BLaER1 (cell line): ENCODE data around the gene REN.

ENCODE experiments used
- H3K27ac ChIP-seq: shearing (Covaris generic); formaldehyde crosslinking; 2 replicates; pipeline ENCODE4 v1.8.1; 2022
- H3K27me3 ChIP-seq: shearing (Covaris generic); formaldehyde crosslinking; 2 replicates; pipeline ENCODE4 v1.8.1; 2022
- H3K36me3 ChIP-seq: shearing (Covaris generic); formaldehyde crosslinking; 2 replicates; pipeline ENCODE4 v1.8.1; 2022
- H3K4me1 ChIP-seq: shearing (Covaris generic); formaldehyde crosslinking; 2 replicates; pipeline ENCODE4 v1.8.1; 2022
- H3K4me2 ChIP-seq: shearing (Covaris generic); formaldehyde crosslinking; 2 replicates; pipeline ENCODE4 v1.8.1; 2022
- H3K4me3 ChIP-seq: shearing (Covaris generic); formaldehyde crosslinking; 2 replicates; pipeline ENCODE4 v1.8.1; 2022
- H3K9ac ChIP-seq: shearing (Covaris generic); formaldehyde crosslinking; 2 replicates; pipeline ENCODE4 v1.8.1; 2022
- H3K9me3 ChIP-seq: shearing (Covaris generic); formaldehyde crosslinking; 2 replicates; pipeline ENCODE4 v1.8.1; 2022
- H4K20me1 ChIP-seq: shearing (Covaris generic); formaldehyde crosslinking; 2 replicates; pipeline ENCODE4 v1.8.1; 2022
- Cebpa-rat ChIP-seq: shearing (Covaris generic); IDR thresholded peaks from 2 replicates; pipeline ENCODE4 v1.8.1; 2022

Gene REN

DNA sequence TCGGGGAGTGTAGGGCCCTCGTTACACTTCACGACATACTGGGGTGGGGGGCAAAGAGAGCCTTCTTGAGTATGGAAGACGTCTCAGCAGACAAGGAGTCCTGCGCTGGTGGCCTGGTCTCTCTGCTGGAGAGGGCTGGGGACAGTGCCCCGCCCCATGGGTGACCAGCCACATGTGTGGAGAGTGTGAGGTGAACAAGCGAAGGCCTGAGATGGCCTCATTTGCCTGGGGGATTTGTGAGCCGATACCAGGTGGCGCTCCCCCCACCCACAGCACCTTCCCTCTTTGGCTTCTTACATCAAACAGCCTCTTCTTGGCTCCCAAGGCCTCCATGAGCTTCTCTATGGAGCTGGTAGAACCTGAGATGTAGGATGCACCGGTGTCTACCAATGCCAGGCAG is 10.3 kb downstream of the REN start:
- TF ChIP-seq Cebpa-rat, result no peak
- Histone ChIP-seq H3K9ac (no peak overlapping the region), H3K9me3 (no peaks in the 10 kb centered on the region), H3K36me3 (no peaks in the 10 kb centered on the region), H3K27ac (no peak overlapping the region), H3K4me2 (no peak overlapping the region), H3K4me1 (peaks cover 14% of the 10 kb centered on the region), H4K20me1 (no peaks in the 10 kb centered on the region), H3K4me3 (no peak overlapping the region), H3K27me3 (no peaks in the 10 kb centered on the region)

- Histone ChIP-seq H4K20me1 (no peaks in the 10 kb centered on the region), H3K36me3 (no peaks in the 10 kb centered on the region), H3K9me3 (no peaks in the 10 kb centered on the region), H3K4me3 (no peak overlapping the region), H3K4me1 (peaks cover 19% of the 10 kb centered on the region), H3K9ac (no peak overlapping the region), H3K4me2 (no peak overlapping the region), H3K27ac (no peak overlapping the region), H3K27me3 (no peaks in the 10 kb centered on the region)
- no peak for TF ChIP-seq Cebpa-rat
These were observed 11.4 kb downstream of the REN start for GRCh38 chr1:204154568-204155255.

DNA sequence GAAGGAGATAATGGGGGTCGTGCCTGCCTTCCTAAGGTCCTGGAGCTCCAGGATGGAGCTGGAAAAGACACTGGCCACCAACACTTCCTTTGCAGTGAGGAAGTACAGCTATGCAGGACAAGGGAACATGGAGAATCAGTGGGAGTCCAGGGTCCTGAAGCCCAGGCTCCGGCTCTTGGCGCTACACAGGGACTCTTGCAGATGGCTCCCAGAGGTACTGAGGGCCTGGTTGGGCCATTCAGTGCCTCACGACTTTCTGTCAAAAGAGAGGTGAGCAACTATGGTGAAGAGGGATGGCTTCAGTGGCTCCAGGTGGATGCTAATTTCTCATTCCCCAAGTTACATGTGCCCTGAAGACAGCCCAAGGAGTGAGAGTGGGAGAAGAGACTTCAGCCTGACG is 12.5 kb downstream of the REN start:
- no peaks in the 10 kb centered on the region for H3K27me3 ChIP-seq
- no peak for TF ChIP-seq Cebpa-rat

GRCh38 chr1:204152310-204153044 is 13.7 kb downstream of the REN start:
- Histone ChIP-seq H3K9ac (peak overlapping the region; percentile 78), H3K9me3 (no peaks in the 10 kb centered on the region), H4K20me1 (no peaks in the 10 kb centered on the region), H3K27ac (peak overlapping the region; percentile 38; the same call in 1 of the 2 replicates), H3K4me2 (peak overlapping the region; percentile 93), H3K4me3 (peak overlapping the region; percentile 84), H3K4me1 (peaks cover 19% of the 10 kb centered on the region), H3K36me3 (no peaks in the 10 kb centered on the region), H3K27me3 (no peaks in the 10 kb centered on the region)
- TF ChIP-seq Cebpa-rat, result no peak

More for the DNA sequence above, 12.5 kb downstream of the REN start:
- no peak overlapping the region for H3K4me3 ChIP-seq
- H3K9ac ChIP-seq, result no peak overlapping the region
- no peaks in the 10 kb centered on the region for H3K36me3 ChIP-seq
- H3K4me1 ChIP-seq, result peaks cover 19% of the 10 kb centered on the region
- H4K20me1 ChIP-seq, result no peaks in the 10 kb centered on the region
- no peak overlapping the region for H3K27ac ChIP-seq
- no peak overlapping the region for H3K4me2 ChIP-seq
- H3K9me3 ChIP-seq, result no peaks in the 10 kb centered on the region

DNA sequence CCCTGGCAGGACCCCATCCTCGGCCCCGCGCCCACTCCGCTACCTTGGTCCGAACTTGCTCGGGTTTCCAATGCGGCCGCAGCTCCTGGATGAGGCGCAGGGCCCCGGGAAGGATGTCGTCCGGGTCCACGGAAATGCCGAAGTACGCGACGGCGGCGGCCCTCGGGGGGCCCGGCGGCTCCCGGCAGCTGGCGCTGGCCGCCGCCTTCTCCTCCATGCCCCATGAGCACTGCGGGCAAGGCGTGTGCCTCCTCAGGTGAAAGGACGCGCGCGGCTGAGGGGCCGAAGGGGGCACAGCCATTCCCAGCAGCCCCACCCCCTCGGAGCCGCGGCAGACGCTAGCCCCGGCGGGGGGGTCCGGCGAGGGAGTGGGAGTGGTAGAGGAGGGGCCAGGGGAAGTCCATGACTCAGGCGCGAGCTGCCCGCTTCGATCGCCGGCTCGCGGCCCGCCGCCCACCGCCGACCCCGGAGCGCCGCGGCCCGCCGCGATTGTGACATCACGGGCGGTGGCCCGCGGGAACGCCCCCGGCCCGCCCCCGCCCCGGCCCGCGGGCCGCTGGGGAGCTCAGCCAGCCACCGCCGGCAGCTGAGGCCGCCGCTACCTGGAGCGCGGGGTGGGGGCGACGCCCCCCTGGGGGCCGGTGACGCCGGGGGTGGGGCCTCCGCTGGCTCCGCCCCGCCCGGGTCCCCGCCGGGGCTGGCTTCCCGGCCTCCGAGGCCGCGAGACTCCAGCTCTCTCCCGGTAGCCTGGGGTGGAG is 14.4 kb downstream of the REN start, which contains the start of gene ETNK2:
TSS of gene ETNK2 (minus strand) at position 493 of the 758 bp plus-strand sequence. CDS start at position 301, 192 bp downstream.
- peak within 1 kb of the TSS; percentile 53; the same call in 1 of the 2 replicates for H3K27ac ChIP-seq

GRCh38 chr1:204150702-204151551 is 15.2 kb downstream of the REN start:
- Histone ChIP-seq H3K4me1 (peaks cover 19% of the 10 kb centered on the region), H3K4me2 (peak overlapping the region; percentile 93), H3K27me3 (no peaks in the 10 kb centered on the region), H3K9ac (peak overlapping the region; percentile 78), H4K20me1 (no peaks in the 10 kb centered on the region), H3K27ac (no peak overlapping the region), H3K36me3 (peaks cover 3% of the 10 kb centered on the region; the same call in 1 of the 2 replicates), H3K4me3 (peak overlapping the region; percentile 84), H3K9me3 (no peaks in the 10 kb centered on the region)
- no peak for TF ChIP-seq Cebpa-rat

More for the DNA sequence above, 14.4 kb downstream of the REN start, which contains the start of gene ETNK2:
- Histone ChIP-seq H3K4me2 (peak within 1 kb of the TSS; percentile 93), H3K27me3 (no peaks in the 10 kb centered on the region), H3K9ac (peak within 1 kb of the TSS; percentile 78), H3K9me3 (no peaks in the 10 kb centered on the region), H4K20me1 (no peaks in the 10 kb centered on the region), H3K36me3 (no peaks in the 10 kb centered on the region), H3K4me3 (peak within 1 kb of the TSS; percentile 84), H3K4me1 (peaks cover 19% of the 10 kb centered on the region)
- TF ChIP-seq Cebpa-rat, result peak; percentile 67; the same call in 1 of the 2 replicates

GRCh38 chr1:204149635-204150565 is 16.2 kb downstream of the REN start:
- no peaks in the 10 kb centered on the region for H3K27me3 ChIP-seq
- H3K36me3 ChIP-seq, result peaks cover 12% of the 10 kb centered on the region; the same call in 1 of the 2 replicates
- H3K9ac ChIP-seq, result no peak overlapping the region
- TF ChIP-seq Cebpa-rat, result no peak
- no peaks in the 10 kb centered on the region for H4K20me1 ChIP-seq
- H3K4me1 ChIP-seq, result peaks cover 19% of the 10 kb centered on the region
- no peaks in the 10 kb centered on the region for H3K9me3 ChIP-seq
- H3K4me2 ChIP-seq, result no peak overlapping the region
- H3K27ac ChIP-seq, result no peak overlapping the region
- H3K4me3 ChIP-seq, result no peak overlapping the region

DNA sequence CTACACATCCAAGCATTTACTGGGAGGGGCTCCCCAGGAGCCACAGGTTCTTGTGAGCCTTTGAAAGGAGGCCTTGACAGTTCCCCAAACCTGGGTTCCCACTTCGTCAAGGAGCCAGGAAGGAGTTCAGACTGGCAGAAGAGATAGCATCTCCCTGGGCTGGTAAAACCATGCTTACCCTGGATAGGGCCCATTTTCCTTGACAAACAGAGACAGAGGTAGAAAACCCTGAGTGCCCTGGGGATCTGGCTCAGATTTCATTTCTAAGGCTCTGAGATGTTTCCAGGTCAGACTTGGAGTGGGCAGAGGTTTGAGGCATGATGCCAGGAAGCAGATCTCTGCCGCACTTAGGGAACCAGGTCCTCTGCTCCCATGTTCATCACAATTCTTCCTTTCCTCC is 17.0 kb downstream of the REN start:
- Histone ChIP-seq H3K27me3 (no peaks in the 10 kb centered on the region), H3K9ac (no peak overlapping the region), H3K4me2 (no peak overlapping the region), H3K9me3 (no peaks in the 10 kb centered on the region), H4K20me1 (no peaks in the 10 kb centered on the region), H3K4me3 (no peak overlapping the region), H3K27ac (no peak overlapping the region), H3K36me3 (peaks cover 12% of the 10 kb centered on the region; the same call in 1 of the 2 replicates), H3K4me1 (peaks cover 19% of the 10 kb centered on the region)
- TF ChIP-seq Cebpa-rat, result no peak
